Activated CD8-positive, alpha-beta T cell treated with anti-CD3 and anti-CD28 coated beads for 36 hours (primary cell): ENCODE results near the gene OR1L1. TPM values are rescaled to one million over a fixed set of nuclear protein-coding genes. Genes with fewer than 3 reads are reported as not detected.

ENCODE experiments used
- ATAC-seq: fragments of 200-7000 bp; cut with Tn5 transposase; one replicate; pipeline ENCODE4 v1.10.0; 2021; ENCODE audit warnings: mild to moderate bottlenecking, moderate library complexity
- CTCF ChIA-PET: fragments of 350-600 bp; sonication (Branson Sonifier 250); formaldehyde crosslinking; loops from one replicate; lab custom pipeline; 2021; ENCODE audit warnings: antibody characterized with exemption; lab: Charles Lee
- POLR2A ChIA-PET: fragments of 350-600 bp; sonication (Branson Sonifier 250); formaldehyde crosslinking; loops from one replicate; lab custom pipeline; 2021; ENCODE audit warnings: antibody characterized with exemption; lab: Charles Lee
- DNase-seq: peaks from one replicate; pipeline ENCODE4 v3.0.0-alpha.2; 2020
- H3K27ac Mint-ChIP-seq: one replicate; pipeline ENCODE4 v1.8.0; 2021; ENCODE audit warnings: mild to moderate bottlenecking, mixed read lengths
- H3K27me3 Mint-ChIP-seq: one replicate; pipeline ENCODE4 v1.8.0; 2021; ENCODE audit warnings: mixed read lengths
- H3K36me3 Mint-ChIP-seq: one replicate; pipeline ENCODE4 v1.8.0; 2021; ENCODE audit warnings: low read depth, mixed read lengths
- H3K4me1 Mint-ChIP-seq: one replicate; pipeline ENCODE4 v1.8.0; 2021; ENCODE audit warnings: low read depth, mixed read lengths
- H3K4me3 Mint-ChIP-seq: one replicate; pipeline ENCODE4 v1.8.0; 2021; ENCODE audit warnings: mild to moderate bottlenecking, moderate library complexity, mixed read lengths
- H3K9me3 Mint-ChIP-seq: one replicate; pipeline ENCODE4 v1.8.0; 2021; ENCODE audit warnings: mixed read lengths
- CTCF ChIP-seq: fragments of 200-600 bp; IDR thresholded peaks from one replicate; pipeline ENCODE4 v1.8.0; 2022; ENCODE audit warnings: antibody characterized with exemption, mild to moderate bottlenecking
- intact Hi-C: fragments of 100-400 bp; cut with micrococcal nuclease; formaldehyde crosslinking; loops from one replicate; pipeline ENCODE4 v1.10.0; 2022
- total RNA-seq, 2 experiments: library from RNA; stranded (reverse); gene quantifications; one replicate each; pipeline ENCODE4 v1.2.3, GENCODE V29; 2021

The OR1L1 gene
- total RNA-seq, 2 experiments from 2014 or later, result not detected

DNA sequence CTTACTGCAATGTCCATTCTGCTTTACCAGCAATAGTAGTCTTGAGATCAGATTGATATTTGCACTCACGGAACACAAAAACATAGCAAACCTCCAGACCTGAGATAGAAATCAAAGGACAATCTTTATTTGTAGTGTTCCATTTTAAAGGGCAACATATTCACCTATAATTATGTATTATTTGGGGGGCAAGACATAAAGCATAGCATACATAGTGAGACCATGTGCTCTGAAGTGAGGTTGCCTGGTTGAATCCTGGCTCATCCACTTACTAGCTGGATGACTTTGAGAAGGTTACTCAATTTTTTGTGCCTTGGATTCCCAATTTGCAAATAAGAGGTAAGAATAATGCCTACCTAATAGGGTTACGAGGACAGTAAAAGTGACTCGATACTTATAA lies 4.0 kb upstream of the OR1L1 start, which contains the start of gene OR1B1:
OR1B1 (minus strand) TSS at position 101 of the 400 bp plus-strand sequence.
- H3K27me3 Mint-ChIP-seq, result peaks cover 8% of the 10 kb centered on the region
- intact Hi-C loops, result no loop called here
- no peak within 1 kb of the TSS for H3K4me3 Mint-ChIP-seq
- ChIA-PET POLR2A (no interaction called here), CTCF (no interaction called here)
- no peaks in the 10 kb centered on the region for H3K36me3 Mint-ChIP-seq
- DNase-seq (no peak), ATAC-seq (no peak)
- no peaks in the 10 kb centered on the region for H3K9me3 Mint-ChIP-seq
- H3K4me1 Mint-ChIP-seq, result no peaks in the 10 kb centered on the region
- no peak for TF ChIP-seq CTCF
- no peak within 1 kb of the TSS for H3K27ac Mint-ChIP-seq

DNA sequence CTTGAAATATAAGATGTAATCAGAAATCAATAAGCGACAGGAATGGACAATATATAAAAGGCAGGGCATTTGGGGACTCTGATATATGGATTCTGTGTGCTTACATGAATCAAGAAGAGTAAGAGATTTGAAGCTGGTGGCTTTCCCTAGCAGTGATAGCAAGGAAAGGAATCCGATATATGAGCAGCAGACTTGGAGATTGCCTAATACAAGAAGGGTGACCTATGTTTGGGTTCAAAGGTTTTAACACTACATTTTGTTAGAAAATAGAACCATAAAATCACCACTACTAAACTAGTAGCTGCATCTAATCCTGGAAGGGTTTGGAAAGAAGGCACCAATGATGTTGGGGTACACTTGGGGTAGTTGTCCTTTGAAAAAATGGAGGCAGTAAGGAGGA lies 11.0 kb downstream of the OR1L1 start:
- CTCF ChIA-PET, result interaction anchor here (1.7 kb wide), 1 partner anchor 173 kb away, joined by 6 read pairs; no protein-coding TSS in a partner anchor
- Mint-ChIP-seq H3K4me3 (no peak overlapping the region), H3K4me1 (no peaks in the 10 kb centered on the region), H3K27ac (no peak overlapping the region), H3K36me3 (no peaks in the 10 kb centered on the region), H3K27me3 (peaks cover 3% of the 10 kb centered on the region), H3K9me3 (peaks cover 10% of the 10 kb centered on the region)
- no peak for TF ChIP-seq CTCF
- ATAC-seq, result no peak
- POLR2A ChIA-PET, result no interaction called here
- intact Hi-C loops, result no loop called here
- DNase-seq, result no peak

GRCh38 chr9:122684851-122685250 lies 23.3 kb downstream of the OR1L1 start:
- ATAC-seq (no peak), DNase-seq (no peak)
- peaks cover 2% of the 10 kb centered on the region for H3K27me3 Mint-ChIP-seq
- H3K9me3 Mint-ChIP-seq, result peaks cover 14% of the 10 kb centered on the region
- H3K4me3 Mint-ChIP-seq, result no peak overlapping the region
- intact Hi-C loops, result no loop called here
- ChIA-PET POLR2A (no interaction called here), CTCF (no interaction called here)
- no peak for TF ChIP-seq CTCF
- no peaks in the 10 kb centered on the region for H3K4me1 Mint-ChIP-seq
- H3K27ac Mint-ChIP-seq, result no peak overlapping the region
- no peaks in the 10 kb centered on the region for H3K36me3 Mint-ChIP-seq

DNA sequence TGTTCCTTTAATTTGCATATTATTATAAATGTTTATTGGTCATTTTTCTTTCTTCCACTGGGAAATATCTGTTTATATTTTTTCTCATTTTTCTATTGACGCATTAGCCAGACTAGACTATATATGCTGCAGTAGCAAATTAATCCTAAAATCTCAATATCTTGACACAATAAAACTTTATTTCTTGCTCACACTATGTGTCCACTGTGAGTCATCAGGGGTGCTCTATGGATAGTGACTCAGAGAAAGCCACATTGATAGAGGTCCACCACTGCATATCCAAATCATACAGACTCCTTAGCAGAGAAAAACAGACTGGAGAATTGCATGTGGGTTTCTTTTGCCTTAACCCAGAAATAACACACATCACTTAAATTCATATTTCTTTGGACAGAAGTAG lies 34.2 kb downstream of the OR1L1 start:
- no peaks in the 10 kb centered on the region for H3K36me3 Mint-ChIP-seq
- CTCF ChIA-PET, result no interaction called here
- no peak overlapping the region for H3K27ac Mint-ChIP-seq
- H3K4me3 Mint-ChIP-seq, result no peak overlapping the region
- intact Hi-C loops, result no loop called here
- TF ChIP-seq CTCF, result no peak
- POLR2A ChIA-PET, result no interaction called here
- ATAC-seq (no peak), DNase-seq (no peak)
- peaks cover 16% of the 10 kb centered on the region for H3K9me3 Mint-ChIP-seq
- peaks cover 4% of the 10 kb centered on the region for H3K27me3 Mint-ChIP-seq
- no peaks in the 10 kb centered on the region for H3K4me1 Mint-ChIP-seq

Other genes starting within 250 kb of the OR1L1 start
- gene OR1J1, start 183.8 kb upstream of the OR1L1 start, total RNA-seq, result not detected
- gene OR1J2, start 150.9 kb upstream of the OR1L1 start, total RNA-seq, result not detected
- gene OR1J4, start 142.6 kb upstream of the OR1L1 start, total RNA-seq, result not detected
- not detected for gene OR1N1, start 134.4 kb upstream of the OR1L1 start, total RNA-seq
- not detected for gene OR1N2, start 108.6 kb upstream of the OR1L1 start, total RNA-seq
- not detected for gene OR1L8, start 78.3 kb upstream of the OR1L1 start, total RNA-seq
- not detected for gene OR1Q1, start 47.0 kb upstream of the OR1L1 start, total RNA-seq
- gene OR1B1, start 4.1 kb upstream of the OR1L1 start, total RNA-seq, result not detected
- not detected for gene OR1L3, start 13.4 kb downstream of the OR1L1 start, total RNA-seq
- not detected for gene OR1L4, start 62.3 kb downstream of the OR1L1 start, total RNA-seq
- gene OR1L6, start 80.6 kb downstream of the OR1L1 start, total RNA-seq, result not detected
- not detected for gene OR5C1, start 127.2 kb downstream of the OR1L1 start, total RNA-seq
- gene OR1K1, start 138.4 kb downstream of the OR1L1 start, total RNA-seq, result not detected
- 10 to 100 TPM; 16.1 to 16.5 TPM for gene PDCL, start 166.9 kb downstream of the OR1L1 start, total RNA-seq
- gene RC3H2, start 243.6 kb downstream of the OR1L1 start, total RNA-seq, result 10 to 100 TPM; 22.7 to 22.8 TPM